ENCODE measurements around the gene CPXM2. TPM values are rescaled to one million over a fixed set of nuclear protein-coding genes. Genes with fewer than 3 reads are reported as not detected.

Gene CPXM2
- total and polyA plus RNA-seq, 9 of the 15 experiments (the other 6 are each of a cell fraction or from before 2014, with no cell fraction given) = not detected

DNA sequence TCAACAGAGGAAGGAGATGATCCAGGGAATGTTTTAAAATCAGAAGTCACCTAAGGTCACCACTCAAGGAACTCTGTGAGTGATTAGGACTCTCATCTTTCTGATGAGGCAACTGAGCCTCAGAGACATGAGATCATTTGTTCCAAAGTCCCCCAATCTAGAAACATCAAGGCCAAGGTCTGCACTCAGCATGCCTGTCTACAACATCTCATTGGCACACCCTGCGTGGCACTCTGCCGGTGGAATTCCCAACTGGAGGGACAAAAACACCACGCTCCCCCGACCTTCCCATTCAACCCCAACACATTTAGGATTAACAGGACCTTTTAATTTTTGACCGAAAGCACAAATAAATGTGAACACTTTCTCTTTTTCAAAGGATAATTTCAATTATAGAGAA, 31.4 kb downstream of the CPXM2 start (continued):
- TF ChIP-seq, protein P1, sequence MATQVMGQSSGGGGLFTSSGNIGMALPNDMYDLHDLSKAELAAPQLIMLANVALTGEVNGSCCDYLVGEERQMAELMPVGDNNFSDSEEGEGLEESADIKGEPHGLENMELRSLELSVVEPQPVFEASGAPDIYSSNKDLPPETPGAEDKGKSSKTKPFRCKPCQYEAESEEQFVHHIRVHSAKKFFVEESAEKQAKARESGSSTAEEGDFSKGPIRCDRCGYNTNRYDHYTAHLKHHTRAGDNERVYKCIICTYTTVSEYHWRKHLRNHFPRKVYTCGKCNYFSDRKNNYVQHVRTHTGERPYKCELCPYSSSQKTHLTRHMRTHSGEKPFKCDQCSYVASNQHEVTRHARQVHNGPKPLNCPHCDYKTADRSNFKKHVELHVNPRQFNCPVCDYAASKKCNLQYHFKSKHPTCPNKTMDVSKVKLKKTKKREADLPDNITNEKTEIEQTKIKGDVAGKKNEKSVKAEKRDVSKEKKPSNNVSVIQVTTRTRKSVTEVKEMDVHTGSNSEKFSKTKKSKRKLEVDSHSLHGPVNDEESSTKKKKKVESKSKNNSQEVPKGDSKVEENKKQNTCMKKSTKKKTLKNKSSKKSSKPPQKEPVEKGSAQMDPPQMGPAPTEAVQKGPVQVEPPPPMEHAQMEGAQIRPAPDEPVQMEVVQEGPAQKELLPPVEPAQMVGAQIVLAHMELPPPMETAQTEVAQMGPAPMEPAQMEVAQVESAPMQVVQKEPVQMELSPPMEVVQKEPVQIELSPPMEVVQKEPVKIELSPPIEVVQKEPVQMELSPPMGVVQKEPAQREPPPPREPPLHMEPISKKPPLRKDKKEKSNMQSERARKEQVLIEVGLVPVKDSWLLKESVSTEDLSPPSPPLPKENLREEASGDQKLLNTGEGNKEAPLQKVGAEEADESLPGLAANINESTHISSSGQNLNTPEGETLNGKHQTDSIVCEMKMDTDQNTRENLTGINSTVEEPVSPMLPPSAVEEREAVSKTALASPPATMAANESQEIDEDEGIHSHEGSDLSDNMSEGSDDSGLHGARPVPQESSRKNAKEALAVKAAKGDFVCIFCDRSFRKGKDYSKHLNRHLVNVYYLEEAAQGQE (IDR thresholded peaks at IDR 0.05; ENCODE audit: borderline replicate concordance) = no peak
- TF ChIP-seq, protein P1 (CRISPR knock-in tag; IDR thresholded peaks at IDR 0.05; ENCODE audit: low read depth) = no peak
- TF ChIP-seq HSF4 (CRISPR knock-in tag; IDR thresholded peaks at IDR 0.05; ENCODE audit: borderline replicate concordance) (no peak), CAMTA2 (CRISPR knock-in tag; conservative IDR thresholded peaks at IDR 0.05) (no peak), JUN (IDR thresholded peaks at IDR 0.05; ENCODE audit: borderline replicate concordance, low read depth, low read length) (no peak), JUN (CRISPR knock-in tag; IDR thresholded peaks at IDR 0.05; ENCODE audit: borderline replicate concordance) (no peak), DMBX1 (CRISPR knock-in tag; IDR thresholded peaks at IDR 0.05; ENCODE audit: borderline replicate concordance) (no peak), SOX6 (IDR thresholded peaks at IDR 0.05) (no peak)
- TF ChIP-seq, protein P2, sequence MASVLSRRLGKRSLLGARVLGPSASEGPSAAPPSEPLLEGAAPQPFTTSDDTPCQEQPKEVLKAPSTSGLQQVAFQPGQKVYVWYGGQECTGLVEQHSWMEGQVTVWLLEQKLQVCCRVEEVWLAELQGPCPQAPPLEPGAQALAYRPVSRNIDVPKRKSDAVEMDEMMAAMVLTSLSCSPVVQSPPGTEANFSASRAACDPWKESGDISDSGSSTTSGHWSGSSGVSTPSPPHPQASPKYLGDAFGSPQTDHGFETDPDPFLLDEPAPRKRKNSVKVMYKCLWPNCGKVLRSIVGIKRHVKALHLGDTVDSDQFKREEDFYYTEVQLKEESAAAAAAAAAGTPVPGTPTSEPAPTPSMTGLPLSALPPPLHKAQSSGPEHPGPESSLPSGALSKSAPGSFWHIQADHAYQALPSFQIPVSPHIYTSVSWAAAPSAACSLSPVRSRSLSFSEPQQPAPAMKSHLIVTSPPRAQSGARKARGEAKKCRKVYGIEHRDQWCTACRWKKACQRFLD (CRISPR knock-in tag; IDR thresholded peaks at IDR 0.05) = no peak

Data from K562 (cell line).